Karpas-422 (cell line): ENCODE results near the gene ERICH3. TPM values are rescaled to one million over a fixed set of nuclear protein-coding genes. Genes with fewer than 3 reads are reported as not detected.

ENCODE experiments used
- DNase-seq: peaks from one replicate; pipeline ENCODE4 v3.0.0-alpha.2; 2015
- H2AFZ ChIP-seq: fragments of 200-600 bp; sonication (generic); 2 replicates; pipeline ENCODE4 v1.6.1; 2014; ENCODE audit warnings: antibody characterized with exemption, low read length, mixed read lengths
- H3K27ac ChIP-seq: fragments of 200-600 bp; sonication (generic); 2 replicates; pipeline ENCODE4 v1.5.1; 2014; ENCODE audit warnings: mild to moderate bottlenecking, low read length, moderate library complexity
- H3K27me3 ChIP-seq: fragments of 200-600 bp; sonication (generic); 2 replicates; pipeline ENCODE4 v1.6.1; 2014; ENCODE audit warnings: low read length, mixed read lengths
- H3K36me3 ChIP-seq: fragments of 200-600 bp; sonication (generic); 2 replicates; pipeline ENCODE4 v1.6.1; 2014; ENCODE audit warnings: low read length, mixed read lengths; ENCODE audit not compliant: insufficient read depth
- H3K4me1 ChIP-seq: fragments of 200-600 bp; sonication (generic); 2 replicates; pipeline ENCODE4 v1.6.1; 2014; ENCODE audit warnings: mild to moderate bottlenecking, low read length, mixed read lengths
- H3K4me2 ChIP-seq: fragments of 200-600 bp; sonication (generic); 2 replicates; pipeline ENCODE4 v1.6.1; 2014; ENCODE audit warnings: low read length, low read depth, mild to moderate bottlenecking; ENCODE audit not compliant: poor library complexity, severe bottlenecking
- H3K4me3 ChIP-seq: fragments of 200-600 bp; sonication (generic); 2 replicates; pipeline ENCODE4 v1.5.1; 2014; ENCODE audit warnings: mild to moderate bottlenecking, antibody characterized with exemption, low read length, mixed read lengths
- H3K79me2 ChIP-seq: fragments of 200-600 bp; sonication (generic); 2 replicates; pipeline ENCODE4 v1.6.1; 2014; ENCODE audit warnings: mild to moderate bottlenecking, low read length, mixed read lengths
- H3K9ac ChIP-seq: fragments of 200-600 bp; sonication (generic); 2 replicates; pipeline ENCODE4 v1.6.0; 2014; ENCODE audit warnings: low read length
- H3K9me2 ChIP-seq: fragments of 200-600 bp; sonication (generic), shearing (Covaris generic); replicated peaks from 2 replicates; pipeline ENCODE4 v1.6.0; 2014; ENCODE audit warnings: mild to moderate bottlenecking, low read length, moderate library complexity; ENCODE audit not compliant: insufficient read depth
- H3K9me3 ChIP-seq: fragments of 300-700, 200-600 bp; sonication (generic); 2 replicates; pipeline ENCODE4 v1.6.1; 2014; ENCODE audit warnings: low read length, mixed read lengths
- H4K20me1 ChIP-seq: fragments of 200-600 bp; sonication (generic); 2 replicates; pipeline ENCODE4 v1.6.1; 2014; ENCODE audit warnings: mild to moderate bottlenecking, antibody characterized with exemption, low read length, low read depth; ENCODE audit not compliant: insufficient read depth
- total RNA-seq: library from RNA; depleted of rRNA; stranded (reverse); fragments of >200 nt; shearing (Covaris generic); gene quantifications from 2 replicates; pipeline ENCODE4 v1.2.3, GENCODE V29; 2014; ENCODE audit warnings: low replicate concordance

Gene ERICH3
- total RNA-seq, 1 experiment from 2014 or later, result not detected

DNA sequence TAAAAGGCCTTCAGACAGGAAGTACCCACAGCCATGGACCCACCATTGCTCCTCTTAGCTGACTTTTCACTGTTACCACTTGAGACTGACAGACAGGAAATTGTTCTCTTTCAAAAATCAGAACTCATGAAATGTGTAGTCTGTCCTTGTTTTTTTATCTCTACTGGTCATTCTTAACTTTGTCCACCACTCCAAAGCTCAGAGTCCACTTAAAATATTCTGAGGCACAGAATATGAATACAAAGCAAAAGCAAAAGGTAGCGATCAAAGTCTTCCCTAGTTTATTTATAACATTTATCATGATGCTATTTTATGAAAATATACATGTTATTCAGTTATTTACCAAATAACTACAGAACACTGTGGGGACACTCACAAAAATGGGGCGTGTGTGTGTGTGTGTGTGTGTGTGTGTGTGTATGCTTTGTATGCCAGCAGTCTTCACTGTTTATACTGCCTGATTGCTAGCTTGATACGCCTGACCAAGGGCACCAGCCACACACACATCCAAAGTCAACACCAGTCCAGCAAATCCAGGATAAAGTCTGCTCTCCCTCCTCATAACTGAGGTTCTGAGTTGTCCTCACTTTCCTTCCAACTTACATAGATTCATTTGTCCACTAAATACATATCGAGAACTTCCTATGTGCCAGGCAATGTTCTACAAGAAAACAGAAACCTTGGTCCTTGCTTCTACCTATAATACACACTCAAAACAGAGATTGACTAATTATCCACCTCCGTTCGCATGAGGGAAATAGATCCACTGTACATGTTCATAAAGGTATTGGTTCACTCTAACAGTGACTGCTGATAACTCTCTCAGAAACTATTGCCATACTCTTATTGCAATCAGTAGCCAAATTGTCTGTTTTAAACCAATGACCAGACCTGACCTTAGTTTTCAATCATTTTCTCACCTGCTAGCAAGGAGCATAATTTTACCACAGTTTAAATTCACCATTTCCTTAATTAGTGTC lies 79.4 kb downstream of the ERICH3 start:
- no peak overlapping the region for H3K9ac ChIP-seq
- H3K27me3 ChIP-seq, result no peaks in the 10 kb centered on the region; the same call in 1 of the 2 replicates
- no peak overlapping the region for H3K4me3 ChIP-seq
- H3K4me2 ChIP-seq, result no peak overlapping the region
- no peak overlapping the region for H3K27ac ChIP-seq
- no peaks in the 10 kb centered on the region for H3K9me3 ChIP-seq
- H2AFZ ChIP-seq, result no peak overlapping the region
- H3K9me2 ChIP-seq, result no peaks in the 10 kb centered on the region
- H4K20me1 ChIP-seq, result no peaks in the 10 kb centered on the region
- H3K79me2 ChIP-seq, result no peaks in the 10 kb centered on the region
- H3K4me1 ChIP-seq, result peaks cover 10% of the 10 kb centered on the region
- DNase-seq, result no peak
- H3K36me3 ChIP-seq, result no peaks in the 10 kb centered on the region

DNA sequence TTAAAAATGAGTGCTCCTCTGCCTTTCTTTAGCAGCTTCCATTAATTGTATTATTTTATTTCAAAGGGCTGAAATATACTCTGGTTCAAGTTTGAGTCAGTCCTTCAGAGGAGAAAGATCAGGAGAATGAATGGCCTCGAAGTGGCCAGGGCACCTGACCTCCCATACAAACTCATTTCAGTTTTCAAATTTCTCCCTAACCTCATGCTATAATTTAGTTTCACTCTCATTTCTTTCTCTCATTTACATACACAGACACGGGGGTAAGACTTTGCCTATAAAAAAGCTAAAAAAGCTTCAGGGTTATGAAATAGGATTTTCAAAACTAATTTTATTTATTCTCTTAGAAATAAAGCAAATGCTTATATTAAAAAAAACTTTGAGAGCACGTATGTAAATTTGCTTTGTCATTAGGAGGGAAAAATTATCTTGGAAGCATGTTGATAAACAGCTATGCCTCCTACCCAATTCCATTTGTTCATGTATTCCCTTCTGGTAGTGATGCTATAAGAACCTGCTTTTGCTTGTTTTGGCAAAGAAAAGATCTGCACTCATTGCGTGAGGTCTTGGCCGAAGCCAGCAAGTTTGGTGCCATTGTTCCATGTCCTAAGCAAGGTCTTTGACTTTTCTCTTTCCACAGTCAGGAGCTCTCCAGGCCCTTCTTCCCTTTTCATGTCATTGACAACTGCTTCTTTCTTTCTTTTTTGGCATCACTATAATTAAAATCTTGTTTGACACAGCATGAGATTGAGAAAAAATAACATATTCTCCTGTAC lies 80.8 kb downstream of the ERICH3 start:
- H3K27me3 ChIP-seq, result no peaks in the 10 kb centered on the region; the same call in 1 of the 2 replicates
- H4K20me1 ChIP-seq, result no peaks in the 10 kb centered on the region
- no peak for DNase-seq
- H3K4me1 ChIP-seq, result peaks cover 10% of the 10 kb centered on the region
- no peak overlapping the region for H2AFZ ChIP-seq
- no peaks in the 10 kb centered on the region for H3K79me2 ChIP-seq
- no peak overlapping the region for H3K9ac ChIP-seq
- no peaks in the 10 kb centered on the region for H3K9me3 ChIP-seq
- no peaks in the 10 kb centered on the region for H3K9me2 ChIP-seq
- H3K27ac ChIP-seq, result no peak overlapping the region
- H3K4me3 ChIP-seq, result no peak overlapping the region
- H3K4me2 ChIP-seq, result peak overlapping the region; percentile 40
- no peaks in the 10 kb centered on the region for H3K36me3 ChIP-seq

DNA sequence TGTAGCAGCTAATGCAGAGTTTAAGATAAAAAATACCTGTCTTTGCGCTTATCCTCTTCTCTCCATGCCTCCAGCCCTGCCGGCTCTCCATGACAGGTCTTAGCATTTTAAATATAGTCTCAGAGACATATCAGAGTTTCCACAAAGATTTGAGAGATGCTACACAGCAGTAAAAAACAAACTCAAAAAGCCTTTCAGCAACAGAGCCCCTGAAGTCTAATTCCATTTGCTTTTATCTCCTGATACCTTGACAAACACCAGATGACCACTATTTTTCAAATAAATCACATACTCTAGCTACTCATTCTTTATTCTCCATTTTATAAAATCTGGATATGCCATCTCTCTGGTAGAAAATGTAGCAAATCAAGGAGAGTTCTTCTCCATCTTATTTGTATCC lies 81.6 kb downstream of the ERICH3 start:
- no peak overlapping the region for H3K4me3 ChIP-seq
- H3K9me2 ChIP-seq, result no peaks in the 10 kb centered on the region
- no peaks in the 10 kb centered on the region for H3K79me2 ChIP-seq
- H2AFZ ChIP-seq, result no peak overlapping the region
- H3K9ac ChIP-seq, result no peak overlapping the region
- no peak overlapping the region for H3K27ac ChIP-seq
- H3K27me3 ChIP-seq, result no peaks in the 10 kb centered on the region; the same call in 1 of the 2 replicates
- no peak overlapping the region for H3K4me2 ChIP-seq
- DNase-seq, result no peak
- peaks cover 10% of the 10 kb centered on the region for H3K4me1 ChIP-seq
- no peaks in the 10 kb centered on the region for H4K20me1 ChIP-seq
- H3K9me3 ChIP-seq, result no peaks in the 10 kb centered on the region
- H3K36me3 ChIP-seq, result no peaks in the 10 kb centered on the region

DNA sequence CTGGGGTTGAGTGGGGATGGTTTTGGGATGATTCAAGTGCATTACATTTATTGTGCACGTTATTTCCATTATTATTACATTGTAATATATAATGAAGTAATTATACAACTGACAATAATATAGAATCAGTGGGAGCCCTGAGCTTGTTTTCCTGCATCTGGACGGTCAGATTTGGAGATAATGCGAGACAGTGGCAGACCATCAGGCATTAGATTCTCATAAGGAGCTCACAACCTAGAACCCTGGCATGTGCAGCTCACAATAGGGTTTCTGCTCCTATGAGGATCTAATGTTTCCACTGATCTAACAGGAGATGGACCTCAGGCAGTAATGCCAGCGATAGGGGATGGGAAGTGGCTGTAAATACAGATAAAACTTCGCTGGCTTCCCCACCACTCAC lies 83.3 kb downstream of the ERICH3 start:
- H3K4me1 ChIP-seq, result peaks cover 14% of the 10 kb centered on the region
- H3K27me3 ChIP-seq, result no peaks in the 10 kb centered on the region; the same call in 1 of the 2 replicates
- no peak for DNase-seq
- H3K9ac ChIP-seq, result no peak overlapping the region
- H2AFZ ChIP-seq, result no peak overlapping the region
- no peaks in the 10 kb centered on the region for H3K79me2 ChIP-seq
- no peak overlapping the region for H3K4me3 ChIP-seq
- H3K9me3 ChIP-seq, result no peaks in the 10 kb centered on the region
- no peak overlapping the region for H3K27ac ChIP-seq
- H4K20me1 ChIP-seq, result no peaks in the 10 kb centered on the region
- H3K4me2 ChIP-seq, result no peak overlapping the region
- no peaks in the 10 kb centered on the region for H3K36me3 ChIP-seq
- H3K9me2 ChIP-seq, result no peaks in the 10 kb centered on the region

DNA sequence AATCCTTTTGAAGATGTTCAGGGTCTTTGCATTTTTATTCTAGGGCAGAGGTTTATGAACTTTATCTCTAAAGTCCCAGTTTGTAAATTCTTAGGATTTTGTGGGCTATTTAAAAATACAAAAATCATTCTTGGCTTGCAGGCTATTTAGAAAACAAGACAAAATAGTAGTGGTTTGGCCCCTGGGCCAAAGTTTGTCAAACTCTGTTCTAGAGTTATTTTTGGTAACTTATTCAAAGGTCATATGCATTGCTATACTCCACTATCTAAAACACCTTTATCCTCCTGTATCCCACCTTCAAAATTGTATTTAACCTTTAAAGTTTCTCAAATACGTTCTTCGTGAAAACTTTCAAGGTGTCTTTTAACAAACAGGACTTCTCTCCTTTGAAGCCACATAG lies 85.7 kb downstream of the ERICH3 start:
- no peaks in the 10 kb centered on the region for H3K9me3 ChIP-seq
- no peak overlapping the region for H2AFZ ChIP-seq
- H4K20me1 ChIP-seq, result no peaks in the 10 kb centered on the region
- H3K79me2 ChIP-seq, result no peaks in the 10 kb centered on the region
- peaks cover 13% of the 10 kb centered on the region for H3K4me1 ChIP-seq
- H3K9ac ChIP-seq, result no peak overlapping the region
- H3K4me3 ChIP-seq, result no peak overlapping the region
- no peaks in the 10 kb centered on the region for H3K36me3 ChIP-seq
- no peak for DNase-seq
- H3K27me3 ChIP-seq, result no peaks in the 10 kb centered on the region; the same call in 1 of the 2 replicates
- no peak overlapping the region for H3K4me2 ChIP-seq
- no peaks in the 10 kb centered on the region for H3K9me2 ChIP-seq
- H3K27ac ChIP-seq, result no peak overlapping the region

DNA sequence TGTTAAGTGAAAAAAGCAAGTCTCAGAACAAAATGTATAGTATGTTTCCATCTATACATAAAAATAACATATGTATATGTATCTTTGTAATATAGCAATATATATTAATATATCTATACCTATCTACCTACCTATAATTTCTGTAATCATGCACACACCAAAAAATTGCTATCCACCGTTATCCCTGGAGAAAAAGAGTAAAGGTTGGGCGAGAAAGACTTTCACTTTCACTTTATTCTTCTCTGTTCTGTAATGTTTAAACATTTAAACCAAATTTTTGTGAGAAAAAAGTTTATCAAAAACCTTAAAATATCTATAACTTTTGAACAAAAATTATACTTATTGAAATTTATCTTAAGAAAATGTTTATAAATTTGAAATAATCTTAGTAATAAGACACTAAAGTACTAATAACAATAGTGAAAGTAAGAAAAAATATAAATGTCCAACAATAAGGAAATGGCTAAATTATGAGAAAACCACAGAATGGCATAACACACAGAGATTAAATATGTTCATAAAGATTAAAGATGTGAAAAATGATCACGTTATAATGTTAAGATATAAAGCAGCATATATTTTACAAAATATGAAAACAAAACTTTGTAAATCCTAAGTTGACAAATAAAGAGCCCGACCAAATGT lies 87.2 kb downstream of the ERICH3 start:
- H3K4me1 ChIP-seq, result peaks cover 4% of the 10 kb centered on the region
- H3K9me3 ChIP-seq, result no peaks in the 10 kb centered on the region
- no peak overlapping the region for H3K27ac ChIP-seq
- DNase-seq, result peak; percentile 44
- H2AFZ ChIP-seq, result peak overlapping the region; percentile 96
- H3K36me3 ChIP-seq, result no peaks in the 10 kb centered on the region
- peak overlapping the region; percentile 62 for H3K4me2 ChIP-seq
- no peak overlapping the region for H3K9ac ChIP-seq
- no peaks in the 10 kb centered on the region for H3K27me3 ChIP-seq
- peak overlapping the region; percentile 36; the same call in 1 of the 2 replicates for H3K4me3 ChIP-seq
- no peaks in the 10 kb centered on the region for H4K20me1 ChIP-seq
- H3K79me2 ChIP-seq, result no peaks in the 10 kb centered on the region
- H3K9me2 ChIP-seq, result no peaks in the 10 kb centered on the region

DNA sequence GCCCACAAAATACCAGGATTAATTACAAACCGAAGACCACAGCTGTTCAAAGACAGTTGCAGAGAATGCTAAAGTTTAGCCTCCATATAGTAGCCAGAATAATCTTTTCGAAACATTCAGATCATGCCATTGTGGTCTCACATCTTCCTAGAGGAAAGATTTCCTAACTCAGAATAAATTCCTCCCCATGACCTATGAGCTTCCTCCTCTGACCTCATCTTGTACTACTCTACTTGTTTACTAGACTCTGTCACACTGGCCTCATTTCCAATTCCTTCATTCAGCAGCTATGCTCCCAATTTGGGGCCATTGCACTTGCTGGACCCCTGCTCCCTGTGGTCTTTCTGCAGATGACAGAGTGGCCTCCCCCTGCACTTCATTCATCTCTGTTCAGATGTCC lies 89.4 kb downstream of the ERICH3 start:
- Histone ChIP-seq H3K79me2 (no peaks in the 10 kb centered on the region), H2AFZ (no peak overlapping the region), H3K4me1 (peaks cover 4% of the 10 kb centered on the region), H3K4me3 (no peak overlapping the region), H4K20me1 (no peaks in the 10 kb centered on the region), H3K4me2 (no peak overlapping the region), H3K27me3 (no peaks in the 10 kb centered on the region), H3K9me3 (no peaks in the 10 kb centered on the region), H3K9ac (no peak overlapping the region), H3K9me2 (no peaks in the 10 kb centered on the region), H3K36me3 (no peaks in the 10 kb centered on the region), H3K27ac (no peak overlapping the region)
- DNase-seq, result no peak

DNA sequence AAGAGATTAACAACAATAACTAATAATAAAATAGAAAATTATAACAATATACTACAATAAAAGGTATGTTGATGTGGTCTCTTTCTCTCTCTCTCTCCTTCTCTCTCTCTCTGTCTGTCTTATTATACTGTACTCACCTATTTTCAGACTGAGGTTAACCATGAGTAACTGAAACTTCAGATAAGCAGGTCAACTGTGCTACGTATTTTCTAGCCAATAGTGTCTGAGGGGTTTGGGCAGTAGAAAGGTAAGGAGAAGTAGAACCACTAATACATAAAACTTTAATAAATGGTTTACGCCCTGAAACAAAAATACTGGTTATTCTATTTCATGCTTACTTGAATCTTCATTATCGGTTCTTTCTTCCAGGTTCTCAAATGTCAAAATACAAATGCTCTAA lies 90.2 kb downstream of the ERICH3 start:
- H3K4me3 ChIP-seq, result no peak overlapping the region
- no peak overlapping the region for H2AFZ ChIP-seq
- H3K36me3 ChIP-seq, result no peaks in the 10 kb centered on the region
- H4K20me1 ChIP-seq, result no peaks in the 10 kb centered on the region
- no peaks in the 10 kb centered on the region for H3K9me2 ChIP-seq
- no peak for DNase-seq
- no peaks in the 10 kb centered on the region for H3K9me3 ChIP-seq
- no peak overlapping the region for H3K4me2 ChIP-seq
- no peak overlapping the region for H3K27ac ChIP-seq
- peaks cover 4% of the 10 kb centered on the region for H3K4me1 ChIP-seq
- H3K79me2 ChIP-seq, result no peaks in the 10 kb centered on the region
- no peak overlapping the region for H3K9ac ChIP-seq
- H3K27me3 ChIP-seq, result no peaks in the 10 kb centered on the region
